Brain pericyte (primary cell): Measurements from ENCODE around the gene EFCAB7.

Experiments used
- DNase-seq: peaks from one replicate; pipeline ENCODE4 v3.0.0-alpha.2; 2012; ENCODE audit warnings: low read depth, low spot score

The EFCAB7 gene

DNA sequence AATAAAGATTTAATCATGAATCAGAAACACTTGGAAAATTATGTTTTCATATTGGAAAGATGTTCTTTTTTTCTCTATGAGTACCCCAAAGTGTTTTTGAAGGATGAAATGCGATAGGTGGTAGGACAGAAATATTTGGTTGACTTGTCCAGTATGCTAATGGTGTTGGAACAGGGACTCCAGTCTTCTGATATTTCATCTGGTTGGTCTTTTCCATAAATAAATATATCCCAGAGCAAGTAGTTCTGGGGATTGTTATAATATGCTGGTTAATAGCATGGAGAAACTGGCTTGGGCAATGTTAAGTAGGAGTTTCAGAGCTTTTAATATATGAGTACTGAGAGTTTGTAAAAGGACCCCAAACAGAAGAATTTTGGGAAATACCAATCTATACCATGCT is 78.6 kb downstream of the EFCAB7 start:
- no peak for DNase-seq

DNA sequence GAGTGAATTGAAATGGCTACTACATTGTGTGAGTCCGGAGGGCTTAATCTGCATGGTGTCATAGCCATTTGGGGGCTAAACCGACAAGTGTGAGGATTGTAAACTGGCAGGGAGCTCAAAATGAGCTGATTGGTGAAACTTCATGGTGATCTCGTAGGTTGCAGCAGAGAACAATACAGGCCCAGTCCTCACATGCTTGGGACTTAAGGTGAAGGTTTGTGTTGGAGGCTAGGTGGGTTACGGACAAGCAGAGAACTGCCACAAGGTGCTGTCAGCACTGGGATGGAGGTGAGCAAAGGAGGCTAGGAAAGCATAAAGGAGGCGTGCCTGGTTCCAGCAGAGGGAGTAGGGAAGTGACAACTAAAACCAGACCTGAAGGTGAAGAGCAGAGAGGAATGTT is 79.3 kb downstream of the EFCAB7 start:
- no peak for DNase-seq

DNA sequence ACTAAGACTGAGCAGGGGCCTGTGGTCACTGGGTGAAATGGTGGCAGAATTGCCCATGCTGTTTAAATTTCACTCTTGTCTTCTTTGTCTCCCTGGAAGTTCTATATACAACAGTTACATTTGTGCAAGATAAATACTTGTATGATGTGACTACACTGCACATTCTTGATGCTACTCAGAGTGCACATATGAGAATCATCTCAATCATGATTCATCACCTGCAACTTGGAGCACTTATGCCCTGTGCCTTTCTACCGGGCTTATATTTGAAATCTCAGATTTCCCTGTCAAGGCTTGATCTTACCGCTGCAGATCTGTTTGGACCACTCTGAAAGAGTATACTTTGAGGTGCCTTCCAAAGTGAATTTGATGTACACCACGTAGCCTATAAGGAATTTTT is 80.5 kb downstream of the EFCAB7 start:
- no peak for DNase-seq

DNA sequence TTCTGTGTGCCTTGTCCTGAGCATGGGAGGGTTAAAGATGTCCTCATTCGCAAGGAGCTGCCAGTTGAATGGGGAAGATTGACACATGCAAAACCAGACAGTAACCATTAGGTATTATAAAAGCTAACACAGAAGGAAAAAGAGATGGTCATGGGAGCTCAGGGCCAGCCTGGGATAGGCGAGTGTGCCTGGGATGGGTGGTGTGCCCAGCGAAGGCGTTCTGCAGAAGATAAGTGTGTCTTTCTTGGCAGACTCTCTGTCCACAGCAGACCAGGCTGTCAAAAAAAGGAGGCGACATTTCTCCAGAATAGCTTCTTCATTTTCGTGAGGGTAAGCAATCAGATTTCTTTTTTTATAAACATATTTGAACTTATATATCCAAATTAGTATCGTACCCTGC is 84.0 kb downstream of the EFCAB7 start:
- DNase-seq, result no peak

DNA sequence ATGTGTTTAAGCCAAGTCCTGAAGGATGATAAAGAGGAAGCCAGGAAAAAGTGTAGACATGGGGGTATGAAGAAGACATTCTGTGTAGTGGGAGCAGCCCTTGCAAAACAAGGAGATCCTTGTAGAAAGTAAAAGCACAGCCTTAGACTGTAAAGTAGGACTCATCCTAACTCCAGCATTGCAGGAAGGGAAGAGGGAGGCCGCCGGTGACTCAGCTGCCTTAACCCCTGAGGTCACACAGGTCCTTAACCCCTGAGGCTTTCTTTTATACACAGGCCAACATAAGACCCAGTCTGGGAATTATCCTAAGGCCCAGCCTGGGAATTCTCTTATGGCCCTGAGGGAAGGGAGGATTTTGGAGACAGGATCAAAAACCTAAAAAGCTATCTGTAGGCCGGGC is 87.9 kb downstream of the EFCAB7 start:
- no peak for DNase-seq

DNA sequence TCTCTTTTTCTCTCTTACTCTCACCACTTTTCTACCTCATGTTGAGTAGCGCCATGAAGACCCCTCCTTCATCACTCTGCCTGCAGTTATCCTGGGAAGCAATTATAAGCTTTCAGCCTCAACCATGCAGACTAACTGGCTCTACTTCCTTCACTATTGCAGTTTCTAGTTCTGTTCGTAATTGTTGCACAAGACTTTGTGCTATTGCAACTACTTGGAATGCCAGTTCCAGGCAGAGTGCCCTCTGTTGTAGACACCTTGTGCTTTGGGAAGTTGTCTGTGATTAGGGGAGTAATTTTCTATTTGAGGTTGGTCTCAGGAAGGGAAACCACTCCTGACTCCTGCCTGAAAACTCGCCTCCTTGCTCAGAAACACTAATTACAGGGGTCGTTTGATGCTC is 89.2 kb downstream of the EFCAB7 start:
- DNase-seq, result no peak

DNA sequence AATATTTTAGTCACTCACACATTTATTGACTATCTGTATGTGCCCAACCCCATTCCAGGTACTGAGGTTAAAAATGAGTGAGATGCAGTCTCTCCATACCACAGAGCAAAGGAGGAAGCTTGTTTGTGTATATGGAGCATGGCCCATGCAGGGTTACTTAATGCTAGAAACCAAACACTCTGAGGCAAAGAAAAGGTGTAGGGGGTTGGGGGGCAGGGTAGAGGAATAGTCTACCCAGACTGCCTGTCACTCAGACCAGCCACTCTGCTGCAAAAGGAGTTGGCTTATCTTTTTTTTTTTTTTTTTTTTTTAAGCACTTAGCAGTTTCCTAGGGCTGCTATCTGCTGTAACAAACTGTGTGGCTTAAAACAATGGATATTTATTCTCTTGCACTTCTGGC is 89.6 kb downstream of the EFCAB7 start:
- DNase-seq, result no peak

DNA sequence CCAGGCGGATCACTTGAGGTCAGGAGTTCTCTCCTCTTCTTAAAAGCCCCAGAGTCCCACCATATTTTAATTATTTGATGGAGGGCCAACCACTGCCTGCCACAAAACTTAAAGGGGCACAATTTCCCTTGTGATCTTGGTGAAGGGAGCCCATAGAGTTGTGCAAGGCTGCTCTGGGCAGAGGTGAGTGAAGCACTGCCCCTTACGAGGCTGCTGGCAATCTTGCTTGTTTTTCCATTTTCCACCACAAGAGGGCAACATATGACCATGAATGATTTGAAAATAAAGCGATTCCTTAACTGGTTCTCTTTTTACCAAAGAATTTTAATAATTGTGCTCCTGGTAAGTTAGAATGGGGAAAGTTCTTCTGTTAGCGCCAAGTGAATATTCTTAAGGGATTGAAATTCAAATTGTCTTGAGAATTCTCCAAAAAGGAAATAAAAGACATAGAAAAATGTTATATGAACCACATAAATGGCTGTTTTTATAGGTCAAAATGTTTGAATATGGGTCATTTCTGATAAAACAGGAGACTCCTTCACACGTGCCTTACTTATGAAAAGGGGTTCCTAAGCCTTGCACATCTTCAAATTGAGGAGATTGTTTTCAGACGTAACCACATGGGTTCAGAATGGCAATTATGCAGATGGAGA is 92.6 kb downstream of the EFCAB7 start:
- DNase-seq, result peak; percentile 36

DNA sequence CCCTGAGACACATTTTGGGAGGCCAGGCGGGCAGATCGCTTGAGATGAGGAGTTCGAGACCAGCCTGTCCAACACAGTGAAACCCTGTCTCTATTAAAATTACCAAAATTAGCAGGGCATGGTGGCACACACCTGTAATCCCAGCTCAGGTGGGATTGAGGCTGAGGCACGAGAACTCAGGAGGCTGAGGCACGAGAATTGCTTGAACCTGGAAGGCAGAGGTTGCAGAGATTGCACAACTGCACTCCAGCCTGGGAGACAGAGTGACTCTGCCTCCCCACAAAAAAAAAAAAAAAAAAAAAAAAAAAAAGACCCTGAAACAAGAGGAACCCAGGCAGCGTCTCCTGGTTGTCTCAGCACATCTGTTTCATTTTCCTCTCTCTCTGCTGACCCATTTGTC is 94.1 kb downstream of the EFCAB7 start:
- no peak for DNase-seq

DNA sequence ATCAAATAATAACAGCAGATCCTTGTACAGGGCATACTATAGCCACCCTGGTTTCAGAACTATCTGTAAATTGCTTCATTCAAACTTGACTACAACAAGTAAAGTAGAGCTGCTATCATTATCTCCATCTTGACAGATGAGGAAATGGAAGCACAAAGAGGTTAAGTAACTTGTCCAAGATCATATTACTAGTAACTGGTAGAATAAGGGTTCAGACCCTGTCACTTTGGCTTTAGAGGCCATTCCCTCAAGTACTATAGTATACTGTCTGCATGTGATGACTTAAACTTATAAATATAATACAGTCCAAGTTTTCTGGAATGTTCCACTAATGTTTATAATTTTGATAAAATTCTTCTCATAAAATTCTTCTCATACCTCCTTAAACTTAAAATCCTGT is 94.7 kb downstream of the EFCAB7 start:
- DNase-seq, result no peak

DNA sequence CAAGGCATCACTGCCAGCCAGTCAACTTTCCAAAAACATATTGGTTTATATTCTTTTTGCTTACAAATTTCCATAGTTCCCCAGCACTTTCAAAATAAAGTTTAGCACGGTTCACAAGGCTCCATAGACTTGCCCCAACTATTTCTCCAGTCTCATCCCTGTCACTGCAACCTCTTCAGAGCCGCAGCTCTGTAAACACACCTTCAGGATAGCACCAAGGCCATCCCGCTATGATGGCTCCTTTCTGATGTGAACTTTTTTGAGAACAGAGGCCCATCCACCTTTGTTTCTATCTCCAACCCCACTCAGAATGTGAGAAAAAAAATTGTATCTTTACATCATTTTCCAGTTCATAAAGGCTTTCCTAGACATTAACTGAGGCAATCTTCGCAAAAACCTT is 96.2 kb downstream of the EFCAB7 start:
- no peak for DNase-seq

DNA sequence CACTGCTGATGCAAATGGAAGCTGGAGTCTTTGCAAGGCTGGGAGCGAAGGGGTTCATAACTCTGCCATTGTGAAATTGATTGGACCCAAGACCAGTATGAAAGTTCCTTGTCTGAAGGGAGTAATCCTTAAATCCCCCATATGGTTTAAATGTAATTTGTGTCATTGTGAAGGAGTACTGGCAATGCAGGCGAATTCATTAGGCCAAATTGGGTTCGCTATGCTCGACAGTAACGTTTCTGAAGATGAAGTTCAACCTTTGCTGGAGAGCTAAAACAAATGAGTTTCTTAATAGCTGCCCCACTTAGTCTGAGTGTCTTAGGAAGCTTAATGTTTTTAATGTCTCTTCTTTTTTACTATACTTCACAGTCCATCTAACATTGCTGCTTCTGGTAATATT is 97.3 kb downstream of the EFCAB7 start:
- no peak for DNase-seq

DNA sequence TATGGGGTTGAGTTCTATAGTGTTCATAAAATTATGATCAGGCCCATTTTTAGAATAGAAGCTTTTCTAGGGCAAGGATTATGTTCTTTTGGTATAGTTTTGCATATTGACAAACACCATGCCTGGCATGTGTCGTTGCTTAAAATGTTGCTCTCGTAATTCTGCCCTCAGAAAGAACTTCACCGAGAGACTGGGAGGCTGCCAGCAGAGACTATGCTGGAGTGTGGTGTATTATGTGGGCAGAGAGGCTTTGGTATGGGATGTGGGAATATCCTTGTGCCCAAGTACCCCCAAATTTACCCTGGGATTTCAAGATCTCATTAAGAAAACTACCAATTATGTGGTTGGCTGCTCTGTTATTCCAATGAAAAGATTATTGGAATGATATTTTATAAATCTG is 97.8 kb downstream of the EFCAB7 start:
- DNase-seq, result no peak

DNA sequence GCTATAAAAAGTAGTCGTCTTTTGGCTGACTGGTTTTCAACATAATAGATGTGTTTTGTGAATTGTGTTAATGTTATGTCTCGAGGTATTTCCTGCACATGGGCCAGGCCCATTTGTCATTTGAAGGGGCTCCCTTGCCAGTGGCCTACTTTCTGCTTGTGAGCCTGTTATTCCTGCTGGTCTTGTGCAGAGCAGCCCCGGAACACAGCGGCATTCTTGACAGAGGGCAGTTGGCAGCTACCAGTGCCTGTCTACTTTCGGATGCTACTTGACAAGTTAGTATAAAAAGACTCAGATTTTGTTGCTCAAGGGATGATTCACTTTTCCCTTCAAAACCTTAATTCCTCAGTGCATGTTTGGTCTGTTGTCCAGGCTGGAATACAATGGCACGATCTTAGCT is 98.4 kb downstream of the EFCAB7 start:
- DNase-seq, result no peak
